Neural cell (in vitro differentiated cells): ENCODE measurements around the gene ZNF283.

Source experiments
- CTCF ChIP-seq: fragments of 450-650 bp; IDR thresholded peaks from 2 replicates; pipeline ENCODE4 v1.5.1; 2014; ENCODE audit warnings: antibody characterized with exemption, mild to moderate bottlenecking, moderate library complexity; ENCODE audit not compliant: poor library complexity, severe bottlenecking
- RAD21 ChIP-seq: fragments of 450-650 bp; conservative IDR thresholded peaks from 2 replicates; pipeline ENCODE4 v1.6.1; 2014; ENCODE audit warnings: antibody characterized with exemption, mild to moderate bottlenecking, moderate library complexity

GRCh38 chr19:43839139-43839538 is 12.0 kb downstream of the ZNF283 start:
- TF ChIP-seq CTCF (no peak), RAD21 (no peak)
